Astrocyte of the cerebellum (primary cell): Measurements from ENCODE around the gene MRC2.

Source experiments
- DNase-seq: peaks from one replicate; pipeline ENCODE4 v3.0.0-alpha.2; 2011; ENCODE audit warnings: low read depth
- H3K4me3 ChIP-seq: 2 replicates; pipeline ENCODE4 v1.5.1; 2011; ENCODE audit warnings: mild to moderate bottlenecking, low read depth, low read length, moderate library complexity
- in situ Hi-C: cut with HindIII; loops from 2 replicates; pipeline ENCODE4 v1.10.0; 2017; ENCODE audit warnings: low sequenced_read_pairs
- TF ChIP-seq, protein P1 (sequence below): IDR thresholded peaks from 2 replicates; pipeline ENCODE4 v1.5.1; 2012; ENCODE audit warnings: low read length, low read depth, moderate library complexity, mild to moderate bottlenecking; ENCODE audit errors: missing control alignments

Gene MRC2

DNA sequence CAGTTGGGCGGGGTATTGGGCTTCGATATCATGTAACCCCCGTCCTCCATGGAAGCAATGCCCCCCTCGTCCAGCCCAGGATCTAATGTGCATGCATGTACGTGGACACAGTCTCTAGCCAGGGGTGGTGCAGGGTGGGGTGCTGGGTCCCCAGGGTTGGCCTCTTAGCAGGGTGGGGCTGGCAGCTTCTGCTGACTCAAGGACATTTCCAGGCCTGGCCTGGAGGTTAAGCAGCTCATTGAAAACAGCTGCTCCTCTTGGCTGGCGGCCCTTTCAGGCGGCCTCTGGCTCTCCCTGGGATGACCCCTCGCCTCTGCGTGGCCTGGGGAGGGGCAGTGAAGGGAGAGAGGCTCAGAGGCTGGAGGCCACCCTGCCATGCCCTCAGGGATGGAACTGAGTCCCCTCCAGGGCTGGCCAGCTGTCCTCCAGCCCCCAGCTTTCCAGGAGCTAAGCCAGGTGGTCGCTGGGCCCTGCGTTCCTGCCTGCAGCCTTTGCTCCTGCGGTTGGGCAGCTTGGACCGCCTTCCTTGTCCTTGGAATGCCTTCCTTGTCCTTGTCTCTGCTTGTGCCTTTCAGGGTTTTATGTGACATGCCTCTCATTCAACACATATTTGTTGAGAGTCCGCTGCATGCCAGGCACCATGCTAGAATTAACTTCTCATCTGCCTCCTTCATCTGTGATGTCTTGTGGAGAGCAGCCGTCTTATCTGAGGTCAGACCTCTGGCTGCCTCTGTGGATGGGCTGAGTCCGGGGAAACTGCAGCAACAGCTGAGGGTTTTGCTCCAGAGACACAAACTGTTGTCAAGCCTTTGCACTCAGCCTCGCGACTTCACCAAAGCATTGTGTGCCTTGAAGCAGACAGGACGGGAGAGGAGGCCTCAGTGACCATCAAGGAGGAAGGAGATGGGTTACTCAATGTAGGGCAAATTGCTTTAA, 26.6 kb downstream of the MRC2 start:
- TF ChIP-seq, protein P1, sequence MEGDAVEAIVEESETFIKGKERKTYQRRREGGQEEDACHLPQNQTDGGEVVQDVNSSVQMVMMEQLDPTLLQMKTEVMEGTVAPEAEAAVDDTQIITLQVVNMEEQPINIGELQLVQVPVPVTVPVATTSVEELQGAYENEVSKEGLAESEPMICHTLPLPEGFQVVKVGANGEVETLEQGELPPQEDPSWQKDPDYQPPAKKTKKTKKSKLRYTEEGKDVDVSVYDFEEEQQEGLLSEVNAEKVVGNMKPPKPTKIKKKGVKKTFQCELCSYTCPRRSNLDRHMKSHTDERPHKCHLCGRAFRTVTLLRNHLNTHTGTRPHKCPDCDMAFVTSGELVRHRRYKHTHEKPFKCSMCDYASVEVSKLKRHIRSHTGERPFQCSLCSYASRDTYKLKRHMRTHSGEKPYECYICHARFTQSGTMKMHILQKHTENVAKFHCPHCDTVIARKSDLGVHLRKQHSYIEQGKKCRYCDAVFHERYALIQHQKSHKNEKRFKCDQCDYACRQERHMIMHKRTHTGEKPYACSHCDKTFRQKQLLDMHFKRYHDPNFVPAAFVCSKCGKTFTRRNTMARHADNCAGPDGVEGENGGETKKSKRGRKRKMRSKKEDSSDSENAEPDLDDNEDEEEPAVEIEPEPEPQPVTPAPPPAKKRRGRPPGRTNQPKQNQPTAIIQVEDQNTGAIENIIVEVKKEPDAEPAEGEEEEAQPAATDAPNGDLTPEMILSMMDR: no peak
- in situ Hi-C loops: no loop called here
- DNase-seq: no peak
- no peak overlapping the region for H3K4me3 ChIP-seq

DNA sequence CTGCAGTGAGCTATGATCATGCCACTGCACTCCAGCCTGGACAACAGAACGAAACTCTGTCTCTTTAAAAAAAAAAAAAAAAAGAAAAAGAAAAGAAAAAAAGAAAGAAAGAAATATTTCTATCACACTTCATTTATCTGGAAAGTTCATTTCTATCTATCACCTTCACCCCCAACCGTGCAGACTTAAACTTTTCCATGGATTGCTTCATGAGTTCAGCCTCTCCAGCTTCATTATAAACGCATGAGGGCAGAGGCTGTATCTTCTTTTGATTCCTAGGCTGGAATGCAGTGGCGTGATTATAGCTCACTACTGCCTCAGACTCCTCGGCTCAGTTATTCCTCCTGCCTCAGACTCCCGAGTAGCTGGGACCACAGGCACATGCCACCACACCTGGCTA, 28.2 kb downstream of the MRC2 start:
- DNase-seq: no peak
- in situ Hi-C loops: no loop called here
- TF ChIP-seq, protein P1: no peak

DNA sequence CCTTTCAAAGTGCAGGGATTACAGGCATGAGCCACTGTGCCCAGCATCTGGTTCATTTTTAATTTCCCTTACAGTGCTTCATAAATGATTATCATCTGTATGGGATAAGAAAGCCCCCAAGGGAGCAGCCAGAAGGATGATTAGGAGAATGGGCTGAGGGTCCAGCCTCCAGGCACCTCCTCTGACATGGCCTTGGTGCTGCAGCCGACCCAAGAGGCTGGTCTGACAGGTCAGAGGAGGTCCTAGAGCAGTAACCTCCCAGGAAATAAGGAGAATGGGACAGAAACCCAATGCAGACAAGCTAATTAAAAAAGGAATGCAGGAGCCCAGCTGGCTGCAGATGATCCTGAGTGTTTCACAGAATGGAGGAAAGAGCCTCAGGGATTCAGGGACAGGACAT, 29.0 kb downstream of the MRC2 start:
- H3K4me3 ChIP-seq: no peak overlapping the region
- in situ Hi-C loops: no loop called here

More for the DNA sequence above, 28.2 kb downstream of the MRC2 start:
- H3K4me3 ChIP-seq: no peak overlapping the region

DNA sequence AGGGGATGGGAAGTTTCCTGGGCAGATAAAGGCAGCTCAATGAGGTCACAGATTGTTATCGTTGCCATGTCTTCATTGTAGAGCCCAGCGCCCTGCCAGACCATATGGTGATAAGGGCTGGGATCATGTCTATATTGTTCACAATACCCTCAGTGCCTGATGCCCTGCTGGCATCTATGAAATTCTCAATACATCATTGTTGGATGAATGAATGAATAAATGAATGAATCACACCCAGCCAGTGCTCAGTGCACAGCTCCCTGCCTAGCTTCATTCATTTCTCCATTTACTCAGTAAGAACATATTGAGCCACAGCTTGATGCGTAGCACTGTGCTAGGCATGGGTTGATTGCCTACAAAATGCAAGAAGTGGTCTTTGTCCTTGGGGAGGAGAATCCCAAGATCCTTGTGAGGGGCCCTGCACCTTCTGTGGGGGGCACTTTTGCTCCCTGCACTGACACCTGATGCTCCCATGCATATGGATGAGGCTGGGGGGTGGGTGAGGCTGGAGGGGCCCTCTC, 29.7 kb downstream of the MRC2 start:
- TF ChIP-seq, protein P1: no peak
- H3K4me3 ChIP-seq: no peak overlapping the region
- in situ Hi-C loops: no loop called here
- no peak for DNase-seq

More for the DNA sequence above, 29.0 kb downstream of the MRC2 start:
- TF ChIP-seq, protein P1: no peak
- no peak for DNase-seq

DNA sequence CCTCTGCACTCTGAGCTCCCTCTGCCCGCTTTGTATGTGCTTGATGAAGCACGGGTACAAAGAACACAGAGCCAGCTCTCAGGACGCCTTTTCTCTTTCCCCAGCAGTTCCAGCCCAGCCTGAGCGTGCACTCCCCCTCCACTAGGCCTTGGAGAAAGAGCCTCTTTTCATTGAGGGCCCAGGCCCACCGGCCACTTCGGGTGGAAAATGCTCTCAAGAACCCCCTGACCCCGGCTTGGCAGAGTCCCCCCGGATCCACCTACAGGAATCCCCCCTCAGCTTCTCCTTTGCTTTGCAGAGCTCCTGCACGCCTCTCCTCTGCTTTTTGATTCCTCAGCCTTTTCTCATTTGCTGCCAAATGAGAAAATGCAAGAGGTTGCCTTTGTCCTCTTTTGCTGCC, 30.2 kb downstream of the MRC2 start:
- no peak for DNase-seq
- in situ Hi-C loops: no loop called here
- TF ChIP-seq, protein P1: no peak
- no peak overlapping the region for H3K4me3 ChIP-seq

DNA sequence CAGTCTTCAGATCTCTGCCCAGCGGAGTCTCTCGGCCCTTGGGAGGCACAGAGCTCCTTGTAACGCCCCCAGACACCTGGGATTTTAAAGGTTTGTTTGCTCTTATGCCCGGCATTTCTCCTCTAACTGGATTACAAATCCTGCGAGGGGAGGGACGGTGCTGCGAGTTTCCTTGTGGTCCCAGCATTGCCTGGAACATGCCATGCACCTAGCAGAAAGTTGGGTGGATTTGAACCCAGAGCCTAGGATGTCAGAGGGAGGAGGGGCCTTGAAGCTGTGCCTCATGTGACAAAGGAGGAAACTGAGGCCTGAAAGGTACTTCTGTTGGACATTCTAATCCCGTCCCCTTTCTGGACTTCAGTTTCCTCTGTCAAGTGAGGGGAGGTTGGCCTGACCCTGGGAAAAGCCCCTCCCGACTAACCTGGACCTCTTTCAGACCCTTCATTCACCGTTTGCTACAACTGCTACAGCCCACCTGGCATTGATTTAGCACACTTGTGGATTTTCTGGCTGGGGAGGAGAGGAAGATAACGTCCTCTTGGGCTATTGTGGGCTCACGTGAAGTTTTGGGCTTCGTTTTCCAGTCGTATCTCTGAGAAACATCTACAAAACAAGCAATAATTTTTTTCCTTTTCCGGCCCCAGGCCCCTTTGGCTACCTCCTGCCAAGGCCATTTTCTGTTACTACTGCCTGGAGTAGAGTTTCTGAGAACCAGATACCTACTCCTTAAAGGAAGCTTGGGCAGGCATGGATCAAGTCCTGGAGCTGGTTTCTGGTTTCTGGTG, 30.9 kb downstream of the MRC2 start:
- no peak overlapping the region for H3K4me3 ChIP-seq
- no peak for DNase-seq
- TF ChIP-seq, protein P1: no peak
- in situ Hi-C loops: no loop called here
